WERI-Rb-1 (cell line): ENCODE measurements around the gene LFNG.
A peak's percentile ranks its signal among the peaks of the same experiment; 100 is the strongest.

Experiments
- DNase-seq: peaks from one replicate; pipeline ENCODE4 v3.0.0-alpha.2; 2020
- H3K27ac ChIP-seq: fragments of 250-450 bp; sonication (Bioruptor Pico); 2 replicates; pipeline ENCODE4 v1.5.1; 2020; ENCODE audit warnings: mild to moderate bottlenecking, moderate library complexity
- H3K27me3 ChIP-seq: fragments of 250-450 bp; sonication (Bioruptor Pico); 2 replicates; pipeline ENCODE4 v1.5.1; 2021; ENCODE audit warnings: mild to moderate bottlenecking, low read depth, moderate library complexity; ENCODE audit not compliant: insufficient read depth, severe bottlenecking
- H3K36me3 ChIP-seq: fragments of 250-450 bp; sonication (Bioruptor Pico); 2 replicates; pipeline ENCODE4 v1.5.1; 2020; ENCODE audit warnings: mild to moderate bottlenecking, moderate library complexity
- H3K4me3 ChIP-seq: 2 replicates; pipeline ENCODE4 v1.5.1; 2011; ENCODE audit warnings: low read depth, mild to moderate bottlenecking, control low read depth, low read length
- H3K9me3 ChIP-seq: fragments of 250-450 bp; sonication (Bioruptor Pico); 2 replicates; pipeline ENCODE4 v1.5.1; 2021; ENCODE audit warnings: mild to moderate bottlenecking, moderate library complexity; ENCODE audit not compliant: severe bottlenecking
- CTCF ChIP-seq: IDR thresholded peaks from 2 replicates; pipeline ENCODE4 v1.5.1; 2011; ENCODE audit warnings: low read depth, mild to moderate bottlenecking, control low read depth, inconsistent platforms, low read length

The LFNG gene

DNA sequence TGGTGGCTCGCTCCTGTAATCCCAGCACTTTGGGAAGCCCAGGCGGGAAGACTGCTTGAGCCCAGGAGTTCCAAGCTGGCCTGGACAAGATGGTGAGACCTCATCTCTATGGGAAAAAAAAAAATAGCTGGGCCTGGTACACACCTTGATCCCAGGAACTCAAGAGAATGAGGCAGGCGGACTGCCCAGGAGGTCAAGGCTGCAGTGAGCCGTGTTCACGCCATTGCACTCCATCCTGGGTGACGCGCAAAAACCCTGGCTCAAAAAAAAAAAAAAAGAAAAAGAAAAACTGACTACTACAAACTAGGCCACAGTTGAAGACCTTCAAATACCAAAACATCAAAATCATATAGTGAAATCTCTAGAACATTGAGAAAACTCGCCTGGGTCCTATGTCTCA is 31.8 kb downstream of the LFNG start:
- Histone ChIP-seq H3K27ac (no peak overlapping the region), H3K27me3 (no peaks in the 10 kb centered on the region), H3K36me3 (peaks cover 45% of the 10 kb centered on the region), H3K9me3 (no peaks in the 10 kb centered on the region), H3K4me3 (no peak overlapping the region)
- DNase-seq = no peak
- no peak for TF ChIP-seq CTCF

DNA sequence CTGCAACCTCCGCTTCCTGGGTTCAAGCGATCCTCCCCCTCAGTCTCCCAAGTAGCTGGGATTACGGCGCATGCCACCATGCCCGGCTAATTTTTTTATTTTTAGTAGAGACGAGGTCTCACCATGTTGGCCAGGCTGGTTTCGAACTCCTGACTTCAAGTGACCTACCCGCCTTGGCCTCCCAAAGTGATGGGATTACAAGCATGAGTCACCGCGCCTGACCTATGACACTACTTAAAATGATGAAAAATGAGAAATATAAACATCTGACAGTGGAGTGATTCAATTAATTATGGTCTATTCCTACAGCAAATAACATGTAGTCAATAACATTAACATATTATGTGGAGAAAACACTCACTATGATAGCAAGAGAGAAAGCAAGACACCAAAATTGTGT is 33.5 kb downstream of the LFNG start:
- H3K27me3 ChIP-seq = no peaks in the 10 kb centered on the region
- H3K27ac ChIP-seq = peak overlapping the region; percentile 100
- no peak for DNase-seq
- H3K9me3 ChIP-seq = no peaks in the 10 kb centered on the region
- peak overlapping the region; percentile 24; the same call in 1 of the 2 replicates for H3K4me3 ChIP-seq
- peaks cover 30% of the 10 kb centered on the region for H3K36me3 ChIP-seq
- TF ChIP-seq CTCF = no peak

GRCh38 chr7:2553831-2554581 is 34.4 kb downstream of the LFNG start:
- peak overlapping the region; percentile 100 for H3K27ac ChIP-seq
- peak overlapping the region; percentile 55 for H3K4me3 ChIP-seq
- DNase-seq = peak; percentile 89
- no peaks in the 10 kb centered on the region for H3K9me3 ChIP-seq
- H3K36me3 ChIP-seq = peaks cover 21% of the 10 kb centered on the region
- H3K27me3 ChIP-seq = no peaks in the 10 kb centered on the region
- no peak for TF ChIP-seq CTCF

GRCh38 chr7:2554661-2555111 is 35.1 kb downstream of the LFNG start:
- Histone ChIP-seq H3K4me3 (peak overlapping the region; percentile 55), H3K36me3 (peaks cover 14% of the 10 kb centered on the region), H3K9me3 (no peaks in the 10 kb centered on the region), H3K27me3 (no peaks in the 10 kb centered on the region), H3K27ac (peak overlapping the region; percentile 100)
- 0 out of 2 replicates have a peak, but pooled peaks have one; percentile 3 for TF ChIP-seq CTCF
- no peak for DNase-seq

DNA sequence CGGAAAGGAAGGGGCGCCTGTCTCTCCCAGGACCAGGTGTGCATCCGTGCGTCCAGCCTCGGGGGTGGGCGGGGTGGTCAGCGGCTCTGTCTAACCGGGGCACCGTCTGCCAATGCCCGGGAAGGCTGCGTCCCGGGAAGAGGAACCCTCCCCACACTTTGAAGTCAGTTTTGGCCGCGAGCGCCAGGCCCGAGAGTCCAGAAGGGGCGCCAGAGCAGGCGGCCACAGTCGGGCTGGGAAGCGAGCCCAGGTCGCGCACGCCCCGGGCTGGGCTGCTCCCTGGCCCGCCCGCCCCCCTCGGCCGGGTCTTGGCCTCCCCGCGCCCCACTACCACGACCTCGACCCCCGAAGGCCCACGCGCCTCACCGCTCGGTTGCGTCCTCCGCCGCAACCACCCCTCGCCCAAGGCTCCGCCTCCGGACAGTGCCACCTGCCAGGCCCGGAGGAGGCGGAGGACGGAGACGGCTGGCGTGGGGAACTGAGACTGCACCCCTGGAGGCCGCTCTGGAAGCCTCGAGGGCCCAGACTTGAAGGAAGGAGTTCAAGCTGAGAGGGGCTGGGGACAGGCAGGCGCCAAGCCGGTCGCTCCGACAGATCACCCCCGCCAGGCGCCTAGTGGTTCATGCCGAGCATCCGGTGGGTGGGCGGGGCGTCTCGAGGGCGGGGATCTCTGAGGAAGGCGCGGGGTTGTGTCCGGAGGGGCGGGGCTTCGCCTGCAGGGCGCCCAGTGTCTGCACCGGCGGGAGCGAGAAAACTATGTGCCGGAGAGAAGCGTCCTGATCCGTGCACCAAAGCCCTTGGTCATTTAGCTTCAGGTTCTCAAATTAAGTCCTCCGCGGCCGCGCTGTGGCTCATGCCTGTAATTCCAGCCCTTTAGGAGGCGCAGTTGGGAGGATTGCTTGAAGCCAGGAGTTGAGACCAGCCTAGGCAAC is 35.8 kb downstream of the LFNG start, which contains the start of gene BRAT1:
Gene BRAT1, minus strand, starts transcription at position 404 of the 932 bp plus-strand sequence. CDS start 1,093 bp downstream, outside the sequence.
- TF ChIP-seq CTCF = peak; percentile 43
- Histone ChIP-seq H3K4me3 (peak within 1 kb of the TSS; percentile 55), H3K27me3 (no peaks in the 10 kb centered on the region), H3K36me3 (peaks cover 11% of the 10 kb centered on the region), H3K9me3 (no peaks in the 10 kb centered on the region), H3K27ac (peak within 1 kb of the TSS; percentile 100)
- DNase-seq = peak; percentile 98
